Thyroid gland (tissue), 4 donors: ENCODE data around the gene CAMK1D. TPM values are rescaled to one million over a fixed set of nuclear protein-coding genes. Genes with fewer than 3 reads are reported as not detected.

Experiments used
- DNase-seq, 2 donors: peaks; one replicate each; pipeline ENCODE4 v3.0.0-alpha.2; 2019
- H3K27ac ChIP-seq, 3 donors: fragments of 200-600 bp; sonication (generic); 1 replicate in 2 of 3; 2 replicates in 1 of 3; pipeline ENCODE4 v1.5.1; 2016 to 2019; ENCODE audit warnings: mild to moderate bottlenecking in 1 of 3, moderate library complexity in 1 of 3
- H3K27me3 ChIP-seq: fragments of 200-600 bp; sonication (generic); one replicate; pipeline ENCODE4 v1.5.1; 2019
- H3K36me3 ChIP-seq, 2 donors: fragments of 200-600 bp; sonication (generic); one replicate each; pipeline ENCODE4 v1.5.1; 2016 to 2019
- H3K4me1 ChIP-seq, 2 donors: fragments of 200-600 bp; sonication (generic); one replicate each; pipeline ENCODE4 v1.5.1; 2017 to 2019
- H3K4me3 ChIP-seq, 3 donors: fragments of 200-600 bp; sonication (generic); replicated peaks in 1 of 3; 1 replicate in 2 of 3; 2 replicates in 1 of 3; pipeline ENCODE4 v1.5.1; 2016; ENCODE audit warnings: mild to moderate bottlenecking in 1 of 3
- H3K9me3 ChIP-seq: fragments of 200-600 bp; sonication (generic); one replicate; pipeline ENCODE4 v1.5.1; 2017
- POLR2A ChIP-seq, 2 donors: fragments of 450-650 bp; IDR thresholded peaks; one replicate each; pipeline ENCODE4 v1.6.1; 2017; ENCODE audit warnings: antibody characterized with exemption in 2 of 2, mild to moderate bottlenecking in 2 of 2, moderate library complexity in 1 of 2
- WGBS, 2 donors: methylation state at CpG; one replicate each; pipeline ENCODE4 v1.1.5; 2017; 5-methylcytosine and 5-hydroxymethylcytosine counted together
- intact Hi-C: fragments of 100-400 bp; cut with DNase I; formaldehyde crosslinking; loops from one replicate; pipeline ENCODE4 v1.15.1; 2023
- total RNA-seq, 4 donors: library from RNA; depleted of rRNA; stranded (reverse); fragments of >200 nt; gene quantifications; one replicate each; pipeline ENCODE4 v1.2.3, GENCODE V29; 2016
- TF ChIP-seq, protein P1 (sequence below), 6 experiments: fragments of 200-600 bp in 3 of 6; fragments of 450-650 bp in 3 of 6; sonication (generic) in 3 of 6; IDR thresholded peaks; one replicate each; pipeline ENCODE4 v1.5.1; 2016 to 2019; ENCODE audit warnings: antibody characterized with exemption in 6 of 6, mild to moderate bottlenecking in 2 of 6, inconsistent platforms in 1 of 6, moderate library complexity in 1 of 6

Gene CAMK1D
- total RNA-seq, 4 donors from 2014 or later, result 12.2 to 29.6 (median 17.4) TPM

GRCh38 chr10:12587451-12587888, 238.1 kb downstream of the CAMK1D start:
- no peaks in the 10 kb centered on the region for H3K36me3 ChIP-seq
- DNase-seq, result no peak
- H3K27ac ChIP-seq, result no peak overlapping the region
- H3K9me3 ChIP-seq, result no peaks in the 10 kb centered on the region
- no peak overlapping the region for H3K4me3 ChIP-seq
- WGBS, 2 donors, result 85 to 91% methylated on average over 4 of the region's 4 CpGs
- no peaks in the 10 kb centered on the region for H3K27me3 ChIP-seq
- TF ChIP-seq, protein P1, sequence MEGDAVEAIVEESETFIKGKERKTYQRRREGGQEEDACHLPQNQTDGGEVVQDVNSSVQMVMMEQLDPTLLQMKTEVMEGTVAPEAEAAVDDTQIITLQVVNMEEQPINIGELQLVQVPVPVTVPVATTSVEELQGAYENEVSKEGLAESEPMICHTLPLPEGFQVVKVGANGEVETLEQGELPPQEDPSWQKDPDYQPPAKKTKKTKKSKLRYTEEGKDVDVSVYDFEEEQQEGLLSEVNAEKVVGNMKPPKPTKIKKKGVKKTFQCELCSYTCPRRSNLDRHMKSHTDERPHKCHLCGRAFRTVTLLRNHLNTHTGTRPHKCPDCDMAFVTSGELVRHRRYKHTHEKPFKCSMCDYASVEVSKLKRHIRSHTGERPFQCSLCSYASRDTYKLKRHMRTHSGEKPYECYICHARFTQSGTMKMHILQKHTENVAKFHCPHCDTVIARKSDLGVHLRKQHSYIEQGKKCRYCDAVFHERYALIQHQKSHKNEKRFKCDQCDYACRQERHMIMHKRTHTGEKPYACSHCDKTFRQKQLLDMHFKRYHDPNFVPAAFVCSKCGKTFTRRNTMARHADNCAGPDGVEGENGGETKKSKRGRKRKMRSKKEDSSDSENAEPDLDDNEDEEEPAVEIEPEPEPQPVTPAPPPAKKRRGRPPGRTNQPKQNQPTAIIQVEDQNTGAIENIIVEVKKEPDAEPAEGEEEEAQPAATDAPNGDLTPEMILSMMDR (IDR thresholded peaks at IDR 0.05), result no peak
- no peak for TF ChIP-seq POLR2A (IDR thresholded peaks at IDR 0.05)
- peaks cover 5 to 8% of the 10 kb centered on the region in 2 donors for H3K4me1 ChIP-seq
- intact Hi-C loops, result no loop called here

- DNase-seq, result no peak
- 73 to 81% methylated on average over 12 of the region's 12 CpGs for WGBS, 2 donors
- Histone ChIP-seq H3K9me3 (no peaks in the 10 kb centered on the region), H3K27ac (no peak overlapping the region), H3K36me3 (no peaks in the 10 kb centered on the region), H3K4me3 (no peak overlapping the region), H3K4me1 (peaks cover 5 to 8% of the 10 kb centered on the region in 2 donors), H3K27me3 (no peaks in the 10 kb centered on the region)
- intact Hi-C loops, result no loop called here
- TF ChIP-seq POLR2A (IDR thresholded peaks at IDR 0.05), result no peak
- TF ChIP-seq, protein P1 (IDR thresholded peaks at IDR 0.05), result no peak
Observed at GRCh38 chr10:12588091-12588860, 238.9 kb downstream of the CAMK1D start.

DNA sequence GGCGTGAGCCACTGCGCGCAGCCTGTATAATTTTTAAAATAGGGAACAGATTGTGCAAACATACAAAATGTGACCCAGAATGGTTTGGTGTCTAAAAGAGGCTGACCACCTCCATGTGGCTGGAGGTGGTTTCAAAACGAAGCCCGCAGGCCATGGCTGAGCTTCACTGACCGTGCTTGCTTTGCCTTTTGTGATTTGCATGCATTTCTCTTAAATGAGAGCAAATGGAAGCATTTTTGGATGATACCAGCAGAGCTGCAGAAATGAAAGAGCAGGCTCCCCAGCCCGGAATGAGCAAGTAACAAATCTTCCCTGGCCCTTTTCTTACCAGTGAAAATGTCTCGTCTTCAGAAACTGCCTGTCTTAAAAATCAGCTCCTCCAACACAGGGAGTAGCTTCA, 239.9 kb downstream of the CAMK1D start:
- intact Hi-C loops, result no loop called here
- no peaks in the 10 kb centered on the region for H3K9me3 ChIP-seq
- H3K27me3 ChIP-seq, result no peaks in the 10 kb centered on the region
- no peaks in the 10 kb centered on the region for H3K36me3 ChIP-seq
- H3K4me1 ChIP-seq, result peaks cover 5 to 8% of the 10 kb centered on the region in 2 donors
- H3K4me3 ChIP-seq, result no peak overlapping the region
- 81 to 89% methylated on average over 8 of the region's 8 CpGs for WGBS, 2 donors
- no peak for DNase-seq
- no peak for TF ChIP-seq POLR2A (IDR thresholded peaks at IDR 0.05)
- TF ChIP-seq, protein P1 (IDR thresholded peaks at IDR 0.05), result no peak
- no peak overlapping the region for H3K27ac ChIP-seq

- peaks cover 5 to 8% of the 10 kb centered on the region in 2 donors for H3K4me1 ChIP-seq
- no peak for DNase-seq
Observed at GRCh38 chr10:12589791-12590190, 240.4 kb downstream of the CAMK1D start.

More at GRCh38 chr10:12589791-12590190, 240.4 kb downstream of the CAMK1D start:
- intact Hi-C loops, result no loop called here
- H3K27ac ChIP-seq, result no peak overlapping the region
- 78 to 79% methylated on average over 4 of the region's 4 CpGs for WGBS, 2 donors
- TF ChIP-seq, protein P1 (IDR thresholded peaks at IDR 0.05), result no peak
- TF ChIP-seq POLR2A (IDR thresholded peaks at IDR 0.05), result no peak
- no peaks in the 10 kb centered on the region for H3K27me3 ChIP-seq
- no peak overlapping the region for H3K4me3 ChIP-seq
- no peaks in the 10 kb centered on the region for H3K9me3 ChIP-seq
- H3K36me3 ChIP-seq, result no peaks in the 10 kb centered on the region
